ENCODE results near the gene TEX2.

Gene TEX2

DNA sequence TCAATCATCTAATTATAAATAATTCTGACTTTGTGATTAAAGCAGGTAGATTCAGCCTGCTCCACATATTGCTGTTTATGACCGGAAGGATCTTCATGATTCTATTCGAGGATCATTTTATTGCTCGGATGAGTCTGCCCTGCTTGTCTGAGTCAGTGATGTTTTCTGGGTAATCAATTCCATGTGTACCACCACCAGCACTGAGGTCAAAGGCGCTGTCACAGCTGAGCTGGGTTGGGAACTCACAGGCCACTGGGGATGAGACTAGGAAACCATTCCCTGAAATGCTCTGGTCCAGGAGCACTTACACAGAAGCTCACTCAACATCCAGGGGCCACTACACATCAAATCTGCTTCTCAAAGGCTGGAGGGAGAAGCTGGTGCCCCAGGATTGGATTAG is 102.7 kb downstream of the TEX2 start:
- no peak for DNase-seq (ENCODE audit: low spot score)

DNA sequence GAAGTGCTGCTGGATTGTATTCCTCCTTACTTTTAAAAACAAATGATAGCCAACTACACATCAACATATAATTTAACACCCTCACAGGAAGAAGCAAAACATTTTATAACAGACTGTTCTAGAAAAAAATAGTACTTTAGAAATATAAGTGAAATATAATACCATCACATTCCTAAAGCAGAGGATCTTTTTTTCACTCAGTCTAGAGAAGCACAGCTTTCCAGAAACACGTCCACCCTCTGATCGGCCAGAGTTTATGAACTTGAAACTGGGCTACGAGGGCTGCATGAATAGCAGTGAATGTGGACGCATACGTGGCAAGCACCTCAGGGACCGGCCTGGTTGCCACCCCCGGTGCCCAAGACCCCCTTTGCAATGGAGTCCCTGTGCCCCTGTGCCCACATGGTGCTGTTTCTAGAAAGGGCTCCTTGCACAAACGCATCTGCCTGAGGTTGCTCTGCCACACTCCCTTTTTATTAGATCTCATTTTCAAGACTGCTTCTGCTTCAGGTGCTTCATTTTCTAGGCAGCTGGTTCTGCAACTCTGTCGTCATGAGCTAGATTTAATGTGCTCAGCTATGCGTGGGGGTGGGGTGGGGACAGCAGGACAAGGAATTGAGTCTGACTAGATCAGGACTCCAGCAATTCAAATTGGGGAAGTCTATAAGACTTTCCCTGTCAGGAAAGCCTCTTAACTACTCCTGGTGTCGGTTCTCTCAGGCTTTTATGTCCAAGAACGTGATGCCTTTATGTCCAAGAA is 104.0 kb downstream of the TEX2 start:
- DNase-seq (ENCODE audit: low spot score): no peak

- no peak for DNase-seq (ENCODE audit: low spot score)
Measured at GRCh38 chr17:64158406-64158805, 104.7 kb downstream of the TEX2 start.

DNA sequence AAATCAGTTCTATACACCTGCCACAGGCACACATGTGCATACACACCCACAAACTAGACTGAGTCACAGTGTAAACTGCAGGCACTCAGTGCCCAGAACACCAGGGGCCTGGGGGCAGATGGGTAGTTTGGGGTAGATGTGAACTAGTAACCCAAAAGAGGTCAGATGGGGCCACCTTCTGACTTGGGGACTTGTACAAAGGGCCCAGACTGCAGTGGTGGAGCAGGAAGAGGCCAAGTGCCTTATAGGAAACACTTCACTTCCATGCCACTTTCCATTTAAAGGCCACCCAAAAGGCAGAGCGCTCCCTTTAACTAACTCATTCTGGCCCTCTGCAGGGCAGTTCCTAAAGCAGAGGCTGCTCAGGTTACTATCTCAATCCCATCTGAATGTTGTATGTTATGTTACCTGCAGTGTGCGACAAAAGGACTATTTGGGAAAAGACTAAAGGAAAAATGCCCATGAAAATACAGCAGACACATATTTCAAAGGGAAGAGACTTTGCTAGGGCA is 105.3 kb downstream of the TEX2 start:
- no peak for DNase-seq (ENCODE audit: low spot score)

GRCh38 chr17:64156670-64157069 is 106.4 kb downstream of the TEX2 start:
- no peak for DNase-seq (ENCODE audit: low spot score)

DNA sequence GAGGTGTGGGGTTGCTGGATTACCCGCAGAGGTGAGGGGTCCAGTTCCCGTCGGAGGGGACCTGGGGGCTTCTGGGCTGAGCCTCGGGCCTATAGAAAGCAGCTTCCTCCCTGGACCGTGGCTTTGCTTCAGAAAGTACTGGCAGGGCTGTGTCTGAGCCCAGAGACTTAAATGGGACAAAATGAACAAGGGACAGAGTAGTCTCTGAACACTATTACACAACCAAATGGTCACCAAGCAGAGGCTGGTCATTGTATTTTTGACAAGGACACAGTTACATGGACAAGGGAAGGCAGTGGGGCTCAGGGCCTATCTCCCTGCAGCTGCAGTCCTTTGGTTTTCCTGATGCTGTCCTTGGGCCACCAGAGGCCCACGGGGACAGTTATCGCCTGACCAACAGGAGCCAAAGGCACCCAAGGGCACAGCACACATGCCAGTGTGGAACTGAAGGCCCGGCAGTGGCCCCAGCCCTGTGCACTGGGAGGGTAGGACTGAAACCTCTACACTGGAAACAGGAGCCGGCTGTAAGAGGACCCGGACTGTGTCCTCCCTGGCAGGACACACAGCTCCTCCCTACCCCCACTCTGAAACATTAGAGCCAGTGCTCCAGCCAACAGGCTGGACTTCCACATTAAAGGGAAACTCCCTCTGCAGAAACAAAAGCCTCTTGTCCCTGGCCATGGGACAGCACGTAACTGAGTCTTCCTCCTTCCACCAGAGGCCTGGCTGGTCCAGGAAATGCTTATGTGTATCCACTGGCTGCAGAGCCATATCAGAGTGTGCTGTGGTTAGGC is 107.1 kb downstream of the TEX2 start:
- DNase-seq (ENCODE audit: low spot score): no peak

DNA sequence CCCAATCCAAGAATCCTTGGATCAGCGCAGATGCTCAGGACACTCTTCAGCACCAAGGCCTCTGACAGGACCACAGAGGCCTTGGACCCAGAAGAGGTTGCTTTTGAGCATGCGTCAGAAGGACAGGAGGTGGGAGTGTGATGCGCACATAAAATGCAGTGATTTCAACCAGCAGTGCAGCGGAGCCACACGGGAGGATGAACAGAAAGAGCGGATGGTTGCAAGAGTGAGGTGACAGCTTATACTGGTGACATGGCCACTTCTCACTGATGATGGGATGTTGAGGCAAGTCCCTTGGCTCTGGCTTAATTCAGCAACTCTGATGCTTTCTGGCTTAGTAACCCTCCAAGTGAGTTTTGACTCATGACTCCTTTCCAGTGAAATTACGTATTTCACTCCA is 107.9 kb downstream of the TEX2 start:
- no peak for DNase-seq (ENCODE audit: low spot score)

DNA sequence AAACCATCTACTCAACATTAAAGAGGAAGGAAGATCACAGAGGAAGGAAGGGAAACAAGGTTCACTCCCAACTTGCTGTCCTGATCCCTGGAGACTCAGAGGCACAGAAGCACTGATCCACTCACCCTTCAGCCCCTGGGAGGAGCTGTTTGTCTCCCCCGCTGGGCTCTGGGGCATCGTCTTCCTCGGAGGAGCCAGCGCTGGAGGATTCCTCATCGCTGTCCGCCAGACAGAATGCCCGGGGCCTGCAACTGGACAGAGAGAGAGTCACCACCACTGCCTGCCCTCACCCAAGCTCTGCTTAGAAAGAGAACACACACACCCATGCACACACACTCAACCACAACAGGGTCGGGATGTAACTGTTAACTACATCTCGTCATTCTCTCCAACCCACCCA is 108.3 kb downstream of the TEX2 start:
- no peak for DNase-seq (ENCODE audit: low spot score)

DNA sequence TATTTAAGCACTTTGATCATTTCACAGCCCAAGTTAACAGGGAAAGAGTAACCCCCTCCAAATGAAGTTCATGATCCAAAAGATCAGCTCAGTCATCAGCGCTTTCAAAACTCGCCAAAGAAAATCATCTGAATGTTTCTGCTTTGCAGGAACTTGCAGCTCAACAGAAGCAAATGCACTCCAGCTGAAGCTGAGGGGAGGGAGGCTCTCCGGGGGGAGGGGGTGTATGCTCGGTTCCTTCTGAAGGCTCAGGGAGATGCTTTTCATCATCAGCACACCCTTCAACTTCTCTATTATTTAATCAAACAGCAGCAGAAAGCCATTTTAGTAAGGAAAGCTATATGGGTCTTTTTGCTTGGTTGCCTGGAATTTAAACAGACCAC is 108.8 kb downstream of the TEX2 start:
- no peak for DNase-seq (ENCODE audit: low spot score)

GRCh38 chr17:64153565-64154312 is 109.3 kb downstream of the TEX2 start:
- no peak for DNase-seq (ENCODE audit: low spot score)

GRCh38 chr17:64152428-64153125 is 110.5 kb downstream of the TEX2 start:
- no peak for DNase-seq (ENCODE audit: low spot score)

DNA sequence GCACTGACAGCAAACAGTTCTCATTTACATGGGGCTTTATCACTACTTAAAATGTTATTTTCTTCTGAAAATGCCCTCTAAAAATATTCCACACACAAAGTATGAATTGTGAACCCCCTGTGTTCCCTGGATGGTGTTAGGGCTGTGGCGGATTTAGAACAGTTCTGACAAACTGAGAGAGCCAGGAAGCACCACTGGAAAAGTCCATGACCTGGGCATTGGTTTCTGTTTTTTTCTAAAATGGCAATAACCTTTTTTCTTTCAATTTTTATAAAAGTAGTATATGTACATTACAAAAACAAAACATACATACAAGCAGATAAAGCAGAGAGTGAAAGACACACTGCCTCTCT is 112.1 kb downstream of the TEX2 start:
- no peak for DNase-seq (ENCODE audit: low spot score)

GRCh38 chr17:64150237-64151015 is 112.6 kb downstream of the TEX2 start:
- DNase-seq (ENCODE audit: low spot score): no peak

DNA sequence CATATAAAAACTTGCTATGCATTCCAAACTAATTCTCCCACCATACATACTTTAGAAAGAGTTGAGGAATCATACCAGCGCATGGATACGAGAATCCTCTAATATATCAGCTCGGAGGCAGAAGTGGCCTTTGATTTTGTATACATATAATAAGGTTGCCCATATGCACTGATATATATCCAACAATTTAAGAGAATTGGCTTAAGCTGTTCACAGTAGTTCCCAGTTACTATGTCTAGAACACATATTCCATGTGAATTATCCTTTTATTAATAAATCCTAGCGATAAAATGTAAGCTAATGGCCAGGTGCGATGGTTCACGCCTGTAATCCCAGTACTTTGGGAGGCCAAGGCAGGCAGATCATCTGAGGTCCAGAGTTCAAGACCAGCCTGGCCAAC is 113.9 kb downstream of the TEX2 start:
- no peak for DNase-seq (ENCODE audit: low spot score)

- DNase-seq (ENCODE audit: low spot score): no peak
Measured at GRCh38 chr17:64148699-64149098, 114.4 kb downstream of the TEX2 start.

GRCh38 chr17:64148017-64148631 is 114.9 kb downstream of the TEX2 start:
- DNase-seq (ENCODE audit: low spot score): peak; percentile 44

- peak; percentile 38 for DNase-seq (ENCODE audit: low spot score)
Measured at GRCh38 chr17:64147110-64148016, 115.7 kb downstream of the TEX2 start.

GRCh38 chr17:64146418-64147109 is 116.5 kb downstream of the TEX2 start:
- peak; percentile 69 for DNase-seq (ENCODE audit: low spot score)
